ENCODE data around the gene AHNAK. TPM values are rescaled to one million over a fixed set of nuclear protein-coding genes. Genes with fewer than 3 reads are reported as not detected.
"Not testable (repeated sequence)": the region's sequence is repeated elsewhere in the genome, so short reads cannot be mapped to it uniquely, and the experiment has no call there.

AHNAK gene
- total RNA-seq, 1 donor from 2014 or later = 15.9 TPM

DNA sequence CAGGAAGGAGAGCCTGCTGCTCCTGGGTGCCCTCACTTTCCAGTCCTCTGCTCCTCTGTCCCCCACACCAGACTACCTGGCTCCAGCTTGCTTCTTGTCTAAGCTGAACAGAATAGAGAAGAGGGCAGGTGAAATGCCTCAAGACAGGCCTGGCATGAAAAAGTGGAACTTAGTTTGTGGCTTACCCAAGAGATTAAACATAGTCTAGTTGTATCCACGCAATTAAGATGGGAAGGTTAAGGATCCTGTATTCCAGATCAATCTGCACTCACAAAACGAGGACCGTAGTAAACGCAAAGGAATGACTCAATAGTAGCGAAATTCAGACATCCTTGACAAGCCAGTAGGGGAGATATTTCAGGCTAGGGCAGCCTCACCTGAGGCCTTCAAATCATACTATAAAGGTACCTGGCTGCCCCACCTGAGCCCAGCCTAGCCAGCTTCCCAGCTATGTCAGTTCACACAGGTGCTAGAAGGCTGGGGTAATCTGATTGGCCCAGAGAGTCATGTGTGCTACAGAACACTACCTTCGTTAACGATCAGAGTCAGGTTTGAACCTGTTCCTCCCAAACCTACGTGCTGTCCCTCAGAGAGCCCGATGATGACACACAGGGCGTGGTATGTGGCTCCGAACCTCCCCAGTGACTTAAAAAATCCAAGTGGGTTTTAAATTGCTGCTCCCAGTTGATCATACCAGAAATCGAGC lies 46.5 kb downstream of the AHNAK start:
- no peak for FAIRE-seq

DNA sequence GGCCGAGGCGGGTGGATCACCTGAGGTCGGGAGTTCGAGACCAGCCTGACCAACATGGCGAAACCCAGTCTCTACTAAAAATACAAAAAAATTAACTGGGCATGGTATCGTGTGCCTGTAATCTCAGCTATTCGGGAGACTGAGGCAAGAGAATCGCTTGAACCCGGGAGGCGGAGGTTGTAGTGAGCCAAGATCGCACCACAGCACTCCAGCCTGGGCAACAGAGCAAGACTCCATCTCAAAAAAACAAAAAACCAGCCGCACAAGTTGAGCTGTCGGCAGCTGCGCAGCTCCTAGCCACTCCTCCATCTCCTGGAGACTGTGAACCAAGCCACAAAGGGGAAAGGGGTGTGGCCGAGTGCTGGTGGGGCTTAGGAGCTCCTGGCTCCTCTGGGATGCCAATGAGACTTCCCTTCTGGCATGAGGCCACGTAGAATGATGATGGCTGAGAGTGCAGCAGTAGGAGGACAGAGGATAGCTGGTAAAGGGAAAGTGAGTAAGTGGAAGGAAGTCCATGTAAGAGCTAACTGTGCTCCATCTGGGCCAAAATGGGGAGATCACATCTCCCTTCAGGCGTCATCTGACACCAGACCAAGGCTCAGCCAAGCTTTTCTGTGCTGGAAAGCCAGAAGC lies 47.2 kb downstream of the AHNAK start:
- not testable (repeated sequence) for FAIRE-seq; DNase-seq (ENCODE audit: low spot score in 2 of 2)

More for the DNA sequence above, 46.5 kb downstream of the AHNAK start:
- no peak for DNase-seq (ENCODE audit: low spot score in 2 of 2)

GRCh38 chr11:62498492-62499286 lies 47.9 kb downstream of the AHNAK start:
- DNase-seq (ENCODE audit: low spot score in 2 of 2) (no peak), FAIRE-seq (no peak)

DNA sequence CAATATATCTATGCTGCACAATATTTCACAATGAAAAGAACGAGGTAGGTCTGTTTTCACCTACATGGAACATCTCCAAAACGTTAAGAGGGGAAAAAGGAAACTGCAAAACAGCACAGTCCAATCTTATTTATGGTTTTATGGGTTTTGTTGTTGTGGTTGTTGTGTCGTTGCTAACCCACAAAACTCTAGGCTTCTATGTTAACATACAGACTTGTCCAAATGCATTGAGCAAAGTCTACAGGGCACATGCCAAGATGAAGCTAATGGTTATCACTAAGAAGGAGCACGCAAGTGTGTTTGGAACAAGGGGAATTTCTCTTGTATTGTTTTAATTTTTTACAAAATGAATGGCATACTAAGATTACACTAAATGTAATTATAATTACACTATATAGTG lies 48.6 kb downstream of the AHNAK start:
- FAIRE-seq (no peak), DNase-seq (ENCODE audit: low spot score in 2 of 2) (no peak)

- peak; percentile 40 to 44 for DNase-seq (ENCODE audit: low spot score in 2 of 2)
- FAIRE-seq = no peak
Measured at GRCh38 chr11:62497132-62497801, 49.3 kb downstream of the AHNAK start.

- no peak for DNase-seq (ENCODE audit: low spot score in 2 of 2)
- FAIRE-seq = no peak
Measured at GRCh38 chr11:62496676-62497075, 49.9 kb downstream of the AHNAK start.

DNA sequence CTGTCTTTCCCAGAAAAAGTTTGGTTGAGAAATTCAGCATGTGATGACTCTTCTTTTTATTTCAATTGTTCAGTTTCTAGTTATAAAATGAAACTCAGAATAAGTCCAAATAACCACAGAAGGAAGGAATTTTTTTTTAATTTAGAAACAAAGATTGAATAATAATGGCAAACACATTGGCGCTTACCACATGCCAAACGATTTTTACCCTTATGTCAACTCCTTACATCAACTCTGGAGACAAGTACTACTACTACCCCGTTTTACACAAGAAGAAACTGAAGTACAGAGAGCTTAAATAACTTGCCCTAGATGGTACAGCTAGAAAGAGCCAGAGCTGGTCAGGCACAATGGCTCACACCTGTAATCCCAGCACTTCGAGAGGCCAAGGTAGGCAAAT lies 52.4 kb downstream of the AHNAK start:
- FAIRE-seq = no peak

GRCh38 chr11:62493801-62494200 lies 52.8 kb downstream of the AHNAK start:
- DNase-seq (ENCODE audit: low spot score in 2 of 2) = no peak
- FAIRE-seq = no peak

More for the DNA sequence above, 52.4 kb downstream of the AHNAK start:
- no peak for DNase-seq (ENCODE audit: low spot score in 2 of 2)

- FAIRE-seq (no peak), DNase-seq (ENCODE audit: low spot score in 2 of 2) (no peak)
Measured at GRCh38 chr11:62492586-62492985, 54.0 kb downstream of the AHNAK start.

GRCh38 chr11:62491571-62492329 lies 54.9 kb downstream of the AHNAK start:
- no peak for DNase-seq (ENCODE audit: low spot score in 2 of 2)
- FAIRE-seq = no peak

DNA sequence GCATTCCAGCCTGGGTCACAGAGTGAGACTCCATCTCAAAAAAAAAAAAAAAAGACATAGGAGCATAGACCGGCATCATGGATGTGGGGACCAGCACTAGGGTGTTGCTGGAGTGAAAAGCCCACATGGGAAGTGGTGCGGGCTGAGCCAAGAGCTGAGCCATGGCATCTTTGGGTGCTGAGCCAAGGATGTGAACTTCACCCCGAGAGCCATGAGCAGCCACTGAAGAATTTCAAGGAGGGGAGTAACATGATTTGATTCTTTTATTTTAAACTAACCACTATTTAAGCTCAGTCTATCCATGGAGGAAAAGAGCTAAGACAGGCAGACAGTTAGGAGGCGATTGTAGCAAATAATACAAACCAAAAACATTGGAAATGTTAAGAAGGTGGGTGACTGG lies 57.4 kb downstream of the AHNAK start:
- no peak for DNase-seq (ENCODE audit: low spot score in 2 of 2)
- no peak for FAIRE-seq

GRCh38 chr11:62487738-62488551 lies 58.7 kb downstream of the AHNAK start:
- DNase-seq (ENCODE audit: low spot score in 2 of 2) (no peak), FAIRE-seq (no peak)

DNA sequence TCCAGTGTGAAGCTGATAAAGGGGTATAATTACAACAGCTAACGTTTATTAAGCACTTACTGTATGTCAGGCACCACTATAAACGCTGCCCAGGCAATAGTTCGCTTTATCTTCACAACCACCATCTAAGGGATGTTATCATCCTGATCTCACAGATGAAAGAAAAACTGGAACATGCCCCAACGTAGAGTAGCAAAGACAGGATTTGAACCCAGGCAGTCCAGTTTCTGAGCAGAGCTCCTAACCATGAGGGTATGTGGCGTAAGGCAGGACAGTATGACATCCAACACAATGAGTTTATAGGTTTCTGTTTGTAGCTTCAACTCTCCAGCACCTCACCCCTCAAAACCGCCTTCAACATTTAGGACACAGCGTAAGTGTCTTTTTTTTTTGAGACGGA lies 59.5 kb downstream of the AHNAK start:
- no peak for FAIRE-seq
- DNase-seq (ENCODE audit: low spot score in 2 of 2) = no peak

DNA sequence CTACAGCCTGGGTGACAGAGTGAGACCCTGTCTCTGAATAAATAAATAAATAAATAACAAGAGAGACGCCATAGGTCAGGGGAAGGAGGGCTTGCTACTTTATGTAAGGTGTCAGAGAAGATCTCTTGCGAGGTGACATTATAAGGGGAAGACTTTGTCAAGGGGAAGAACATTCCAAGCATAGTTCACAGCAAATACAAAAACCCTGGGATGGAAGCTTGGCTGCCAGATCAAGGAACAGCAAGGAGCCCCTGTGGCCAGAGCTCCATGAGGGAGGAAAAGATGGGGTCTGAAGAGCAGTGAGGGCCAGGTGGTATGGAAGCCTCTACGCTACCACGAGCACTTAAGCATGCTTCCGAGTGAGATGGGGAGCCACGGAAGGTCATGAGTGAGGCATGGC lies 62.3 kb downstream of the AHNAK start:
- no peak for DNase-seq (ENCODE audit: low spot score in 2 of 2)
- no peak for FAIRE-seq

GRCh38 chr11:62482753-62483152 lies 63.9 kb downstream of the AHNAK start:
- DNase-seq (ENCODE audit: low spot score in 2 of 2) (no peak), FAIRE-seq (no peak)

- DNase-seq (ENCODE audit: low spot score in 2 of 2) = no peak
- no peak for FAIRE-seq
Measured at GRCh38 chr11:62479631-62480201, 66.9 kb downstream of the AHNAK start.

DNA sequence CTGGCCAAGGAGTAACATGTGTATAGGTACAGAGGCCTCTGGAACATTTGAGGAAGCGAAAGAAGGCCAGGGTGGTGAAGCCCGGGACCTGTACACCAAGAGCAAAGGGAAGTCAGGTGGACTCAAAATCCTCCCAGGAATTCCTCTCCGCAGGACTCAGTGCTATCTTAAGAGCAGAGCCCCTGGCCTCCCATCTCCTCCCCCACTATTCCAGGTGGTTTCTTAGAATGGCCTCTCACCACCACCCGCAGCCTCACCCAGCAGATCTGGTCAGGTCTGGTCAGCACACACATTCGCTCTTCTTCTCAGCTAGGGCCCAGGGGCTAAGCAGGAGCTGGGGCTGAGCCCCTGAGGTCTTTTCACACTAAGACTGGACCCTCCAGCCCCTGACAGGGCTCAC lies 68.7 kb downstream of the AHNAK start:
- DNase-seq (ENCODE audit: low spot score in 2 of 2) = no peak
- FAIRE-seq = no peak

DNA sequence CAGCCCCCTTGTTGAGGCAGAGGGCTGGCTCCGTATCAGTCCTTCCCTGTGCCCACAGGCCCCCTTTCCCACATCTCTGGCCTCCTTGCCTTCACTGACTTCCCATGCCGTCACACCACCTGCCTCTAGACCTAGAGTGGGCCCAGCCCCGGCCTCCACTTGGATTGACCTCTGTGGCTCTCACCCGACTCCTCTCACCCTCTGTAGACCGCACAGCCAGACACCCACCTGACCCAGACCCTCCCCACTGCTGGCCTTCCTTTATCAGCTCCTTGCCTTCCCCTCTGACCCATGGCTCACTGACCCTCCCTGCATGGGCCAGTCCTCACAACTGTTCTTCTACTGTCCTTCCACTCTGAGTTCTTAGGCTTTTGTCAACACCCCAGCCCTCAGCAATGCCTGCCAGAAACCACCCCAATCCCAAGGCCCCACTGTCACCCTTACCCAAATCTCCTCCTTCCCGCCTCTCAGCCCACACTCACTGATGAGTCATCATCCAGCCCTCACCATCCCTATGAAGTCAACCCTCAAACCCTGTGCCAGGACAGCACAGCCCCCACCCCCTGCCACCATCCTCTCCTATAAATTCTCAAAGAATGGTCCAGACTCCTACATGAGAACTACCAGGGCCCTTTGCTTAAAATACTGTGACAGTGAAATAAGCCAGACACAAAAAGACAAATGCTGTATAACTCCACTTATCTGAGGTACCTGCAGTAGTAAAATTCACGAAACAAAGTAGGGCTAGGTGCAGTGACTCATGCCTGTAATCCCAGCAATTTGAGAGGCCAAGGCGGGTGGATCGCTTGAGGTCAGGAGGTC lies 74.3 kb downstream of the AHNAK start:
- FAIRE-seq (no peak), DNase-seq (ENCODE audit: low spot score in 2 of 2) (no peak)

Data from frontal cortex (tissue), 4 donors.